Neuronal stem cell (in vitro differentiated cells): Measurements from ENCODE around the gene MUC5AC.

Experiments used
- DNase-seq: peaks from one replicate; pipeline ENCODE4 v3.0.0-alpha.2; 2013; ENCODE audit warnings: low spot score
- H2AFZ ChIP-seq: one replicate; pipeline ENCODE4 v1.6.1; 2013; ENCODE audit warnings: mild to moderate bottlenecking, low read length, inconsistent platforms
- H2AK5ac ChIP-seq: 2 replicates; pipeline ENCODE4 v1.6.1; 2013; ENCODE audit warnings: low read depth, mild to moderate bottlenecking, inconsistent platforms, low read length, moderate library complexity, mixed read lengths
- H2BK120ac ChIP-seq: 2 replicates; pipeline ENCODE4 v1.6.1; 2013; ENCODE audit warnings: low read depth, mild to moderate bottlenecking, inconsistent platforms, low read length, moderate library complexity, mixed read lengths
- H2BK12ac ChIP-seq: one replicate; pipeline ENCODE4 v1.6.1; 2013; ENCODE audit warnings: low read length, inconsistent platforms
- H2BK15ac ChIP-seq: 2 replicates; pipeline ENCODE4 v1.6.1; 2013; ENCODE audit warnings: mild to moderate bottlenecking, low read length, inconsistent platforms, mixed read lengths
- H2BK5ac ChIP-seq: one replicate; pipeline ENCODE4 v1.6.1; 2013; ENCODE audit warnings: inconsistent platforms, mild to moderate bottlenecking, low read length, moderate library complexity
- H3K14ac ChIP-seq: one replicate; pipeline ENCODE4 v1.6.1; 2013; ENCODE audit warnings: low read length, inconsistent platforms
- H3K18ac ChIP-seq: 2 replicates; pipeline ENCODE4 v1.6.1; 2013; ENCODE audit warnings: low read length, inconsistent platforms
- H3K23ac ChIP-seq: 2 replicates; pipeline ENCODE4 v1.6.1; 2013; ENCODE audit warnings: low read depth, mild to moderate bottlenecking, mixed read lengths, low read length, inconsistent platforms; ENCODE audit not compliant: poor library complexity
- H3K27ac ChIP-seq: replicated peaks from 3 replicates; pipeline ENCODE4 v1.5.1; 2013; ENCODE audit warnings: low read length, inconsistent platforms
- H3K27me3 ChIP-seq, 3 experiments: 2 replicates each; pipeline ENCODE4 v1.6.1; 2013; ENCODE audit warnings: low read length in 3 of 3, mild to moderate bottlenecking in 2 of 3, inconsistent platforms in 1 of 3, low read depth in 1 of 3, mixed read lengths in 1 of 3, moderate library complexity in 1 of 3; ENCODE audit not compliant: control insufficient read depth in 3 of 3, insufficient read depth in 3 of 3
- H3K36me3 ChIP-seq, 2 donors: replicated peaks in 1 of 2; 2 replicates each; pipeline ENCODE4 v1.6.1; 2013; ENCODE audit warnings: low read length in 2 of 2; ENCODE audit not compliant: control insufficient read depth in 2 of 2, insufficient read depth in 2 of 2
- H3K4ac ChIP-seq: 2 replicates; pipeline ENCODE4 v1.6.1; 2013; ENCODE audit warnings: inconsistent platforms, mild to moderate bottlenecking, low read length, moderate library complexity
- H3K4me1 ChIP-seq, 2 donors: 1 replicate in 1 of 2; 2 replicates in 1 of 2; pipeline ENCODE4 v1.6.1; 2013; ENCODE audit warnings: low read length in 2 of 2, low read depth in 1 of 2; ENCODE audit not compliant: control insufficient read depth in 2 of 2, insufficient read depth in 1 of 2
- H3K4me2 ChIP-seq: one replicate; pipeline ENCODE4 v1.6.1; 2013; ENCODE audit warnings: mild to moderate bottlenecking, low read length, inconsistent platforms; ENCODE audit not compliant: insufficient read depth, poor library complexity, severe bottlenecking
- H3K4me3 ChIP-seq, 2 donors: 2 replicates each; pipeline ENCODE4 v1.5.1; 2013; ENCODE audit warnings: low read length in 2 of 2, mild to moderate bottlenecking in 2 of 2, inconsistent platforms in 1 of 2, moderate library complexity in 1 of 2
- H3K79me1 ChIP-seq: one replicate; pipeline ENCODE4 v1.6.1; 2013; ENCODE audit warnings: low read depth, mild to moderate bottlenecking, inconsistent platforms, low read length, moderate library complexity
- H3K9ac ChIP-seq: one replicate; pipeline ENCODE4 v1.6.1; 2013; ENCODE audit warnings: mild to moderate bottlenecking, low read depth, low read length, inconsistent platforms; ENCODE audit not compliant: poor library complexity
- H3K9me3 ChIP-seq, 2 donors: replicated peaks in 1 of 2; 2 replicates each; pipeline versions ENCODE3 to v1.6.1; 2013; ENCODE audit warnings: low read length in 2 of 2, mild to moderate bottlenecking in 2 of 2, inconsistent platforms in 1 of 2, low read depth in 1 of 2, mixed read lengths in 1 of 2, moderate library complexity in 1 of 2; ENCODE audit not compliant: control insufficient read depth in 2 of 2, insufficient read depth in 1 of 2
- H4K8ac ChIP-seq: one replicate; pipeline ENCODE4 v1.6.1; 2013; ENCODE audit warnings: low read depth, mild to moderate bottlenecking, inconsistent platforms, low read length, moderate library complexity
- H4K91ac ChIP-seq: one replicate; pipeline ENCODE4 v1.6.1; 2013; ENCODE audit warnings: low read length, low read depth, mild to moderate bottlenecking, inconsistent platforms; ENCODE audit not compliant: poor library complexity
- WGBS, 2 donors: extraction: QIAGEN DNeasy Blood & Tissue Kit; methylation state at CpG; one replicate each; pipeline ENCODE4 v1.1.7; 2013; ENCODE audit warnings: missing lambda C conversion rate in 2 of 2, mixed read lengths in 1 of 2; ENCODE audit not compliant: insufficient read length in 2 of 2, insufficient replicate concordance in 1 of 2; ENCODE audit errors: extremely low coverage in 2 of 2; 5-methylcytosine and 5-hydroxymethylcytosine counted together

MUC5AC gene

DNA sequence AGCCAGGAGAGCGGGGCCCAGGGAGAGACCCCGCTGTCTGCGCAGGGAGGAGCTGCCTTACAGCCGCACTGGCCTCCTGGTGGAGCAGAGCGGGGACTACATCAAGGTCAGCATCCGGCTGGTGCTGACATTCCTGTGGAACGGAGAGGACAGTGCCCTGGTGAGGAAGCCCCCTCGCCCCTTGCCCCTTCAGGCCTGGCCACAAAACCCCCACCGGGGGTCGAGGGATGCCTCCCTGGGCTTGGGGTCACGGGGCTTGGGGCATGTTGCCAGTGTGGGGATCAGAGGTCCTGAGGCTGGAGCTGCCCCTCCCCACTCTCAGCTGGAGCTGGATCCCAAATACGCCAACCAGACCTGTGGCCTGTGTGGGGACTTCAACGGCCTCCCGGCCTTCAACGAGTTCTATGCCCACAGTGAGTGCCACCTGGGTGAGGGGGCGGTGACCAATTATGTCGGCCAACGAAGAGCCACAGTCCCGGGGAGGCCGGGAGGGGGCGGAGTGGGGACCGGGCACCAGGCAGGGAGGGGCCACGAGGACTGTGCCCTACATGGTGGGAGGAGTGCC is 69.3 kb downstream of the MUC5AC start:
- peak overlapping the region; percentile 21 for H3K9ac ChIP-seq
- WGBS, 2 donors: no CpG with 5 or more reads among the region's 23 CpGs
- peaks cover 0 to 5% (median 0%) of the 10 kb centered on the region in 3 experiments for H3K27me3 ChIP-seq
- peaks cover 4% of the 10 kb centered on the region for H3K79me1 ChIP-seq
- no peak overlapping the region for H2AFZ ChIP-seq
- H3K4me3 ChIP-seq: no peak overlapping the region
- H4K8ac ChIP-seq: no peak overlapping the region
- no peaks in the 10 kb centered on the region for H3K9me3 ChIP-seq
- H3K27ac ChIP-seq: no peak overlapping the region
- H2BK15ac ChIP-seq: peak overlapping the region; percentile 32
- H3K4me2 ChIP-seq: no peak overlapping the region
- no peak overlapping the region for H2BK120ac ChIP-seq
- peak overlapping the region; percentile 39 for H2BK5ac ChIP-seq
- H3K14ac ChIP-seq: no peak overlapping the region
- peak overlapping the region; percentile 87 for H3K18ac ChIP-seq
- no peak for DNase-seq
- no peak overlapping the region for H4K91ac ChIP-seq
- no peaks in the 10 kb centered on the region for H3K36me3 ChIP-seq
- peaks cover 0 to 5% of the 10 kb centered on the region in 2 donors for H3K4me1 ChIP-seq
- peak overlapping the region; percentile 97 for H2AK5ac ChIP-seq
- no peak overlapping the region for H2BK12ac ChIP-seq
- peak overlapping the region; percentile 55 for H3K23ac ChIP-seq
- peak overlapping the region; percentile 89 for H3K4ac ChIP-seq

DNA sequence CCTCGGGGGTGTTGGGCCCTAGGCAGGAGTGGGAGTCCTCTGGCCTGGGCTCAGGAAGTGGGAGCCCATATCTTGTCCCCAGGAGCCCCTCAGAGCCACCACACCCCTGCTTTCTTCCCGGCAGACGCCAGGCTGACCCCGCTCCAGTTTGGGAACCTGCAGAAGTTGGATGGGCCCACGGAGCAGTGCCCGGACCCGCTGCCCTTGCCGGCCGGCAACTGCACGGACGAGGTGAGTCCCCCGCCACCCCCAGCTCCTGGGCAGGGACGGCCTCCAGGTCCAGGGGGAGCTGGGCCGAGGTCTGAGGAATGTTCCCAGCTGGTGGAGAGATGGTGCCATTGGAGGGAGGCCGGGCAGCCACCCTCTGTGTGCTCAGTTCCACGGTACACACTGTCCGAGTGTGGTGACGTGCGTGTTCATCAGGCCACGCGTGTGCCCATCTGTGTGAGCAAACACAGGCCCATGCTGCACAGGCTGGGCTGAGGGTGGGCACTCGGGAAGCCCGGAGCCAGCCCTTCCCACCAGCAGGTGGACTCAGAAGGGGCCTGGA is 69.9 kb downstream of the MUC5AC start:
- H3K36me3 ChIP-seq: no peaks in the 10 kb centered on the region
- no peak overlapping the region for H2AFZ ChIP-seq
- peak overlapping the region; percentile 39 for H2BK5ac ChIP-seq
- H3K4ac ChIP-seq: peak overlapping the region; percentile 37
- no peak overlapping the region for H4K91ac ChIP-seq
- H4K8ac ChIP-seq: peak overlapping the region; percentile 82
- H2BK120ac ChIP-seq: no peak overlapping the region
- H3K14ac ChIP-seq: peak overlapping the region; percentile 38
- no peak overlapping the region for H3K4me2 ChIP-seq
- H3K27ac ChIP-seq: no peak overlapping the region
- peak overlapping the region; percentile 87 for H3K18ac ChIP-seq
- H2AK5ac ChIP-seq: peak overlapping the region; percentile 97
- H3K27me3 ChIP-seq: peaks cover 0 to 3% (median 0%) of the 10 kb centered on the region in 3 experiments
- H3K23ac ChIP-seq: peak overlapping the region; percentile 80
- H2BK15ac ChIP-seq: peak overlapping the region; percentile 75
- H3K9me3 ChIP-seq: no peaks in the 10 kb centered on the region
- H3K79me1 ChIP-seq: peaks cover 4% of the 10 kb centered on the region
- no CpG with 5 or more reads among the region's 23 CpGs for WGBS, 2 donors
- no peak for DNase-seq
- peak overlapping the region; percentile 84 for H3K9ac ChIP-seq
- peaks cover 0 to 5% of the 10 kb centered on the region in 2 donors for H3K4me1 ChIP-seq
- peak overlapping the region; percentile 90 for H2BK12ac ChIP-seq
- H3K4me3 ChIP-seq: peak overlapping the region in 1 of 2 donors; percentile 49

DNA sequence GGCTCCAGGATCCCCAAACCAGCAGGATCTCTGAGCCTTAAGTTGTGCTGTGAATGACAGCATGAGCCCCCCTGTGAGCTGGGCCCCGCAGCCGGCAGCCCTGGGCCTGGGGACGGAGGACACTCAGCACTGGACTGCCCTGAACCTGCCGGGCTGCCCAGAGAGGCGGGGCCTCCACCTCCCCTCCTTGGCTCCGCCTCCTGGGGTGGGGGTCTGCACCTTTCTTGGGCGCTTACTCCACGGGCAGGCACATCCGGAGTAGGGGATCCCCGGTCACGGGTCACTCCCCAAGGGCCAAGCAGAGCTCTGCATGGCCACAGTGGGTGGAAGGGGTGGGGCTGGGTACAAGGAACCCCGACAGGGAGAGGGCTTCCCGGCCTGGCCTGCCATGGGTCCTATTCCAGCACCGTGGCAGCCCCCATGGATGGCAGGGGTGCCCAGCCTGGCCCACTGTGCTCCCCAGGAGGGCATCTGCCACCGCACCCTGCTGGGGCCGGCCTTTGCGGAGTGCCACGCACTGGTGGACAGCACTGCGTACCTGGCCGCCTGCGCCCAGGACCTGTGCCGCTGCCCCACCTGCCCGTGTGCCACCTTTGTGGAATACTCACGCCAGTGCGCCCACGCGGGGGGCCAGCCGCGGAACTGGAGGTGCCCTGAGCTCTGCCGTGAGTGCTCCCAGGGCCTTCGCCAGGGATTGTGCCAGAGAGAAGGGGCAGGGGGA is 70.5 kb downstream of the MUC5AC start:
- no peak overlapping the region for H4K91ac ChIP-seq
- H3K4me3 ChIP-seq: no peak overlapping the region
- no peak overlapping the region for H2AFZ ChIP-seq
- peak overlapping the region; percentile 75 for H2BK15ac ChIP-seq
- H3K4me2 ChIP-seq: no peak overlapping the region
- peak overlapping the region; percentile 53 for H3K4ac ChIP-seq
- no peak overlapping the region for H2BK5ac ChIP-seq
- peaks cover 0 to 3% (median 0%) of the 10 kb centered on the region in 3 experiments for H3K27me3 ChIP-seq
- no peaks in the 10 kb centered on the region for H3K36me3 ChIP-seq
- peak overlapping the region; percentile 20 for H3K23ac ChIP-seq
- H3K14ac ChIP-seq: no peak overlapping the region
- H3K4me1 ChIP-seq: peaks cover 0 to 5% of the 10 kb centered on the region in 2 donors
- H3K18ac ChIP-seq: peak overlapping the region; percentile 85
- WGBS, 2 donors: no CpG with 5 or more reads among the region's 31 CpGs
- no peak overlapping the region for H3K27ac ChIP-seq
- H4K8ac ChIP-seq: peak overlapping the region; percentile 82
- H3K79me1 ChIP-seq: peaks cover 4% of the 10 kb centered on the region
- DNase-seq: no peak
- H3K9ac ChIP-seq: peak overlapping the region; percentile 44
- H2BK120ac ChIP-seq: no peak overlapping the region
- peak overlapping the region; percentile 94 for H2BK12ac ChIP-seq
- H3K9me3 ChIP-seq: no peaks in the 10 kb centered on the region
- H2AK5ac ChIP-seq: peak overlapping the region; percentile 70

DNA sequence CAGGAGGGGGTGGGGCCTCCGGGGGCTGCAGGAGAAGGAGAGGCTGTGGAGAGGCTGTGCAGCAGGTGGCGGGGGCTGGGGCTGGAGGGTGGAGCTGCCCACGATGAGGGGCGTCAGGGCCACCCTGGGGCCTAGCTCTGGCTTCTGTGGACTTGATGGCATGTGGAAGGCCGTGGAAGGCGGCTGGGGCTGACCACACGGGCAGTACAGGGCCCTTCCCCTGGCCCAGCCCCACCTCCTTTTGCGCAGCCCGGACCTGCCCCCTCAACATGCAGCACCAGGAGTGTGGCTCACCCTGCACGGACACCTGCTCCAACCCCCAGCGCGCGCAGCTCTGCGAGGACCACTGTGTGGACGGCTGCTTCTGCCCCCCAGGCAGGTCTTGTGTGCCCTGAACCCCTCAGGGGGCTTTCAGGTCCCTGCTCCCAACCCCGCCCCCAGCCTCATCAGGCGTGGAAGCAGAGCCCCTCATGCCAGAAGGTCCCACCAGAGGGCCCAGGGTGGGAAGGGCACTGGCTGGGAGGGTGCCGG is 71.2 kb downstream of the MUC5AC start:
- Histone ChIP-seq H3K4me2 (no peak overlapping the region), H2BK12ac (peak overlapping the region; percentile 22), H2BK120ac (no peak overlapping the region), H3K9me3 (no peaks in the 10 kb centered on the region), H3K36me3 (no peaks in the 10 kb centered on the region), H4K8ac (no peak overlapping the region), H2AFZ (no peak overlapping the region), H2BK5ac (no peak overlapping the region), H3K27me3 (peaks cover 0 to 3% (median 0%) of the 10 kb centered on the region in 3 experiments), H3K18ac (peak overlapping the region; percentile 57), H2BK15ac (peak overlapping the region; percentile 49), H3K9ac (peak overlapping the region; percentile 21), H3K79me1 (peaks cover 4% of the 10 kb centered on the region), H3K4ac (no peak overlapping the region), H3K27ac (no peak overlapping the region), H3K23ac (peak overlapping the region; percentile 89), H3K4me1 (peaks cover 0 to 5% of the 10 kb centered on the region in 2 donors), H2AK5ac (peak overlapping the region; percentile 56), H3K4me3 (no peak overlapping the region), H4K91ac (no peak overlapping the region), H3K14ac (no peak overlapping the region)
- no peak for DNase-seq
- WGBS, 2 donors: no CpG with 5 or more reads among the region's 18 CpGs
